Osteoblast (primary cell): ENCODE data around the gene CLIC5. TPM values are rescaled to one million over a fixed set of nuclear protein-coding genes. Genes with fewer than 3 reads are reported as not detected.

Experiments used
- DNase-seq: peaks from one replicate; pipeline ENCODE4 v3.0.0; 2011; ENCODE audit warnings: low spot score, mixed read lengths; ENCODE audit not compliant: insufficient read length; ENCODE audit errors: missing footprints
- H2AFZ ChIP-seq: 2 replicates; pipeline ENCODE4 v1.6.0; 2011; ENCODE audit warnings: mild to moderate bottlenecking, low read length
- H3K27ac ChIP-seq: 2 replicates; pipeline ENCODE4 v1.5.1; 2011; ENCODE audit warnings: mild to moderate bottlenecking, low read depth, low read length, moderate library complexity
- H3K27me3 ChIP-seq: 2 replicates; pipeline ENCODE4 v1.6.0; 2012; ENCODE audit warnings: mild to moderate bottlenecking, control low read depth, inconsistent platforms, low read length, moderate library complexity; ENCODE audit not compliant: insufficient read depth
- H3K36me3 ChIP-seq: 2 replicates; pipeline ENCODE4 v1.5.1; 2011; ENCODE audit warnings: mild to moderate bottlenecking, low read length, control low read depth, moderate library complexity; ENCODE audit not compliant: insufficient read depth
- H3K4me1 ChIP-seq: 2 replicates; pipeline ENCODE4 v1.5.1; 2011; ENCODE audit warnings: mild to moderate bottlenecking, low read length, control low read depth, moderate library complexity; ENCODE audit not compliant: insufficient read depth
- H3K4me2 ChIP-seq: 2 replicates; pipeline ENCODE4 v1.6.0; 2011; ENCODE audit warnings: mild to moderate bottlenecking, low read length; ENCODE audit not compliant: insufficient read depth
- H3K4me3 ChIP-seq: fragments of 200-600 bp; sonication (generic); 3 replicates; pipeline ENCODE4 v1.5.1; 2012; ENCODE audit warnings: mild to moderate bottlenecking, low read length, inconsistent platforms; ENCODE audit not compliant: insufficient read depth
- H3K79me2 ChIP-seq: 2 replicates; pipeline ENCODE4 v1.6.0; 2012; ENCODE audit warnings: mild to moderate bottlenecking, low read length, control low read depth, inconsistent platforms; ENCODE audit not compliant: insufficient read depth
- H3K9me3 ChIP-seq: 2 replicates; pipeline ENCODE4 v1.5.1; 2011; ENCODE audit warnings: low read depth, low read length, control low read depth
- H4K20me1 ChIP-seq: 2 replicates; pipeline ENCODE4 v1.6.0; 2012; ENCODE audit warnings: mild to moderate bottlenecking, low read length, control low read depth; ENCODE audit not compliant: insufficient read depth
- total RNA-seq: library from RNA; depleted of rRNA; stranded (reverse); fragments of >200 nt; gene quantifications from 2 replicates; pipeline ENCODE4 v1.2.3, GENCODE V29; 2012
- TF ChIP-seq, protein P1 (sequence below): IDR thresholded peaks from 2 replicates; pipeline ENCODE4 v1.5.1; 2011; ENCODE audit warnings: mild to moderate bottlenecking, low read depth, low read length, moderate library complexity; ENCODE audit errors: extremely low read depth

CLIC5 gene
- total RNA-seq, 1 donor = not detected

DNA sequence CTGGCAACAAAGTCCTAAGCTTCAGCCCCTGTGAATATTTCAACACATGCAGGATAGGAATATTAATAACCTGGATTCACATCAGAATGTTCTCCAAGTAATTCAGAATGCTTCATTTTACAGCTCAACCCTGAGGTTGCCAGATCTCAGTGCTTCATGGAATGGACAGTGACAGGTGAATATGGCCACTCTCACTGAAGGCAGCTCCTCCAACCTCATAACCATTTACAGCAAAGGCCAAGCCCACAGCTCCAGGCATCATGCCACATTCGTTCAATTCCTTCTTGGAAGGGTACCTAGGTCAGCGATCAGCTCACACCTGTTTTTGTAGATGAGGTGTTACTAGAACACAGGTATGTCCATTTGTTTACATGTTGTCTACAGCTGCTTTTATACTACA is 17.1 kb downstream of the CLIC5 start:
- no peaks in the 10 kb centered on the region for H3K79me2 ChIP-seq
- H3K36me3 ChIP-seq = no peaks in the 10 kb centered on the region
- no peak overlapping the region for H3K4me3 ChIP-seq
- no peaks in the 10 kb centered on the region for H3K9me3 ChIP-seq
- H3K27me3 ChIP-seq = no peaks in the 10 kb centered on the region
- no peaks in the 10 kb centered on the region for H4K20me1 ChIP-seq
- TF ChIP-seq, protein P1, sequence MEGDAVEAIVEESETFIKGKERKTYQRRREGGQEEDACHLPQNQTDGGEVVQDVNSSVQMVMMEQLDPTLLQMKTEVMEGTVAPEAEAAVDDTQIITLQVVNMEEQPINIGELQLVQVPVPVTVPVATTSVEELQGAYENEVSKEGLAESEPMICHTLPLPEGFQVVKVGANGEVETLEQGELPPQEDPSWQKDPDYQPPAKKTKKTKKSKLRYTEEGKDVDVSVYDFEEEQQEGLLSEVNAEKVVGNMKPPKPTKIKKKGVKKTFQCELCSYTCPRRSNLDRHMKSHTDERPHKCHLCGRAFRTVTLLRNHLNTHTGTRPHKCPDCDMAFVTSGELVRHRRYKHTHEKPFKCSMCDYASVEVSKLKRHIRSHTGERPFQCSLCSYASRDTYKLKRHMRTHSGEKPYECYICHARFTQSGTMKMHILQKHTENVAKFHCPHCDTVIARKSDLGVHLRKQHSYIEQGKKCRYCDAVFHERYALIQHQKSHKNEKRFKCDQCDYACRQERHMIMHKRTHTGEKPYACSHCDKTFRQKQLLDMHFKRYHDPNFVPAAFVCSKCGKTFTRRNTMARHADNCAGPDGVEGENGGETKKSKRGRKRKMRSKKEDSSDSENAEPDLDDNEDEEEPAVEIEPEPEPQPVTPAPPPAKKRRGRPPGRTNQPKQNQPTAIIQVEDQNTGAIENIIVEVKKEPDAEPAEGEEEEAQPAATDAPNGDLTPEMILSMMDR = no peak
- no peak overlapping the region for H3K27ac ChIP-seq
- no peak for DNase-seq
- H2AFZ ChIP-seq = no peak overlapping the region
- H3K4me2 ChIP-seq = no peak overlapping the region
- no peaks in the 10 kb centered on the region for H3K4me1 ChIP-seq

DNA sequence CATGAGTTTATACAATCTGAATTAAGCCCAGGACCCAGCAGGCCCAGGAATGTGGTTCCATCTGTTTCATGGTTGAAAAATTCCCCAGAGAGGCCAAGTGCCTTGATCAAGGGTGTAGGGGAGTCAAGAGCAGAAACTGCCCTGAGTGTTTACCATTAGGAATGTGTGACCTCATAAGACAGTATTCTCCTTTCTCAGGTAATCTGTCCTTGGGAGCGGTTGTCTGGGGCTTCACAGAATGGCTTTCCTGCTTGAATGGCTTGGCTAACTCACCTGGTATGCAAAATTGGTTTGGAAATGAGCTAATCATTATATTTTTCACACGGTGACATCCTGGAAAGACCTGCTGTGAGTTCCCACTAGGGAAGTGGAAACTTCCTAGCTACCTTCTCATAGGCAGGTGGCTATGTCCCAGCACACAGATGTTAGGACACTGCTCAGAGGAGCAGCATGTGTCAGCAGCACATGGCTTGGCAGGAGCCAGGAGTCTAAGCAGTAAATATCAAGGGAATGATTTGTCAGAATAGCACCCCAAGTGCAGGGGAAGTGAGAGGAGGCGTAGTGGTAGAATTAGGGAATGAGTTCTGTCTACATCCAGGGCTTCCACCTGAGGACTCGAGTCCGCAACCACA is 17.7 kb downstream of the CLIC5 start:
- no peak for DNase-seq
- Histone ChIP-seq H2AFZ (no peak overlapping the region), H3K9me3 (no peaks in the 10 kb centered on the region), H3K4me3 (no peak overlapping the region), H3K4me2 (no peak overlapping the region), H4K20me1 (no peaks in the 10 kb centered on the region), H3K4me1 (no peaks in the 10 kb centered on the region), H3K79me2 (no peaks in the 10 kb centered on the region), H3K36me3 (no peaks in the 10 kb centered on the region), H3K27ac (no peak overlapping the region), H3K27me3 (no peaks in the 10 kb centered on the region)
- TF ChIP-seq, protein P1 = no peak

DNA sequence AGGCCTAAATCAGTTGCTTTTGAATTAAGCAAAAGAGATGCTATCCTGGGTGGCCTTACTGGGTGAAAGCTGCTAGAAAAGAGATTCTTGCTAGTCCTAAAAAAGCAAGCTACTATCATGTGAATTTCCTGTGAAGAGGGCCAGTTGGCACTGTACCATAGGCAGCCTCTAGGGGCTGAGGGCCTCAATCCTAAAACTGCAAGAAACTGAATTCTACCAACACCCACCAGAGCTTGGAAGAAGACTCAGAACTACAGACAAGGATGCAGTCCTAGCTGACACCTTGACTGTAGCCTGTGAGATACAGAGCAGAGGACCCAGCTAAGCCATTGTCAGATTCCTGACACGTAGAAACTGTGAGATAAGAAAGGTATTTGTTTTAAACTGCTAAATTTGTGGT is 24.5 kb downstream of the CLIC5 start:
- H3K36me3 ChIP-seq = no peaks in the 10 kb centered on the region
- H2AFZ ChIP-seq = no peak overlapping the region
- no peaks in the 10 kb centered on the region for H3K79me2 ChIP-seq
- no peaks in the 10 kb centered on the region for H4K20me1 ChIP-seq
- H3K4me2 ChIP-seq = no peak overlapping the region
- H3K9me3 ChIP-seq = no peaks in the 10 kb centered on the region
- no peaks in the 10 kb centered on the region for H3K27me3 ChIP-seq
- DNase-seq = no peak
- H3K4me3 ChIP-seq = no peak overlapping the region
- no peak overlapping the region for H3K27ac ChIP-seq
- TF ChIP-seq, protein P1 = no peak
- no peaks in the 10 kb centered on the region for H3K4me1 ChIP-seq

DNA sequence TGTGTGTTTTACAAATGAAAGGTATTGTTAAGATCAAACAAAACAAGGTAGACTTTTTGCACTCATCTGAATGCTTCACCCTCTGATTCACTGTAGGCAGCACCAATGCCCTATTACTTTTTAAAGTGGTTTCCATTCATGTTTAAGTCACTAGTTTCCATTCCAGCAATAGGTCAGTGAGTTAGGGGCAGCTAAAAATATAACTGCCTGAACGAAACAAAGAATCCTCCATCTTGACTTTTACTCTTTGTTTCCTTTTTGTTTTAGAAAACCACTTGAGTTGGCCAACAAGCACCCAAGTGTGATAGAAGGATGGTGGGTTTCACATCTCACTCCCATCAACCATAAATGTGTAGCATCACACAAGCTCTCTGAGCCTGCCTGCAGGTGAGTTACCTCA is 25.5 kb downstream of the CLIC5 start:
- no peak overlapping the region for H3K4me3 ChIP-seq
- H4K20me1 ChIP-seq = no peaks in the 10 kb centered on the region
- H3K79me2 ChIP-seq = no peaks in the 10 kb centered on the region
- H3K9me3 ChIP-seq = no peaks in the 10 kb centered on the region
- no peaks in the 10 kb centered on the region for H3K36me3 ChIP-seq
- H3K27ac ChIP-seq = no peak overlapping the region
- no peak for DNase-seq
- H3K27me3 ChIP-seq = no peaks in the 10 kb centered on the region
- TF ChIP-seq, protein P1 = no peak
- H3K4me1 ChIP-seq = no peaks in the 10 kb centered on the region
- H2AFZ ChIP-seq = no peak overlapping the region
- H3K4me2 ChIP-seq = no peak overlapping the region
